GM18505 (cell line): ENCODE measurements around the gene MPPE1.
"Not testable (repeated sequence)": the region's sequence is repeated elsewhere in the genome, so short reads cannot be mapped to it uniquely, and the experiment has no call there.

Source experiments
- ATAC-seq: cut with Tn5 transposase; IDR thresholded peaks from one replicate; pipeline ENCODE4 v1.9.1; 2021; ENCODE audit not compliant: unreplicated experiment
- POLR2A ChIP-seq: IDR thresholded peaks from 4 replicates; pipeline ENCODE4 v1.6.1; 2011; ENCODE audit warnings: borderline replicate concordance; ENCODE audit not compliant: insufficient read depth, insufficient read length; ENCODE audit errors: extremely low read depth

Gene MPPE1

DNA sequence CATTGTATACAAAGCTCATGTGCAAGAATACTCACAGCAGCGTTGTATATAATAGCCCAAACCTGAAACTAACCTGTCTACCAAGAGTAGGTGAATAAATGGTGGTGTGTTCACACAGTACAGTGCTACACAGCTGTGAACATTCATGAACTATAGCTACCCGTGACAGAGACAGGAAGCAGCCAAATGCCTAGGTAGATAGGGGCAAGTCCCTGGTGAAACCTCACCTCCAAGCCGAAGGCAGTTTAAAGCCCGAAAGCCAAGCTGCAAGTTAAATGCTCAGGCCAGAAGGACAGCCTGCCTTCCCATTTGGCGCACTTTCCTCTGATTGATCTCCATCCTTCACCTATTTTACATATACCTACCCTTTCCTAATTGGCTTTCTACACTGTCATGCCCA lies 36.7 kb upstream of the MPPE1 start:
- ATAC-seq, result no peak
- no peak for TF ChIP-seq POLR2A

DNA sequence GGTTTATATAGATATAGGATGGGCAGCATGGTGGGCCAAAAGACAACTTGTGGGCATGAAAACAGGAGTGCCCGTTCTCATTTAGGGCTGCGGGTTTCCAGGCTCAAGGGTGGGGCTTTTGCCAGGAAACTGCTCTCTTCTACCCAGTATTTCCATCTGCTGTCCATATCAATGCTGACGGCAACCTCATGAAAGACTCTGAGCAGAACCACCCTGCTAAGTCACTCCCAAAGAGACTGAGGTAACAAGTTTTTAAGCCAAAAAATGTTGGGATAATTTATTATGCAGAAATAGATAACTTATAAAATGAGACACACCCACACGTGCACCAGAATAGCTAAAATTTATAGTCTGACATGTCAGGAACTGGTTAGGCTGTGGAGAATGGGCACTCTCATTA lies 36.1 kb upstream of the MPPE1 start:
- TF ChIP-seq POLR2A, result no peak
- ATAC-seq, result no peak

DNA sequence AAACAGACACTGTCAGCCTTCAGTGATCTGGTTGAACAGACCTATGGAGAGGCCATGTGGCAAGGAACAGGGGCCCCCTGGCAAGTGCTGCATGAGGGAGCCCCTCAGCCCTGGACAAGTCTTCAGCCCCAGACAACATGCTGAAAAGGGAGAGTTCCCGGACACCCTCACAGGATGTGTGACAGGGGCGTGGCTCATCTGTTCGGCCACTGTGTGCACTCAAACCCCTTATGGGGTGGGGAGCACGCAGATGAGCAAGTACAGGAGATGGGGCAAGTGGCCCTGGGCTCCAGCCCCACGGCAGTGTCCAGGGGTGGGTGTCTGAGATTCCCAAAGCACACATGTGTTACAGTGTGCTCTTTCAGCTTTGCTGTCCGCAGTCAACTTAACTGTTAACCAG lies 35.4 kb upstream of the MPPE1 start:
- no peak for TF ChIP-seq POLR2A
- ATAC-seq, result no peak

DNA sequence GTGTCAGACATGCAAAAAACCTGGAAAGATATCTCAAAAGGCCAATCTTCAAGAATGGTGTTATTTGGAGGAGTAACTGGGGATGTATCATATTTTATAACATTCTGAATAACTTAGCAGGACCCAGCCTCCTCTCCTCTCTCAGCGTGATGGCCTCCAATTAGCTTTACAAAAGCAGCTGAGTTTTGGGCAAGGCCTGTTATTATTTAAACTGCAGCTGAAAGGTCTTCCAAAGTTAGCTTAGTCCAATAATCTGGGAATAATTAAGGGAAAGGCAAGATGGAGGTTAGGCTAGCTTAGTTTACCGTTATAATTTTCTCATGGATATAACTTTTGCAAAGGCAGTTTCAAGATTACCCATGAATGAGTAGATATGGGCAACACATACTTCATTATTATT lies 32.8 kb upstream of the MPPE1 start:
- no peak for ATAC-seq
- no peak for TF ChIP-seq POLR2A

DNA sequence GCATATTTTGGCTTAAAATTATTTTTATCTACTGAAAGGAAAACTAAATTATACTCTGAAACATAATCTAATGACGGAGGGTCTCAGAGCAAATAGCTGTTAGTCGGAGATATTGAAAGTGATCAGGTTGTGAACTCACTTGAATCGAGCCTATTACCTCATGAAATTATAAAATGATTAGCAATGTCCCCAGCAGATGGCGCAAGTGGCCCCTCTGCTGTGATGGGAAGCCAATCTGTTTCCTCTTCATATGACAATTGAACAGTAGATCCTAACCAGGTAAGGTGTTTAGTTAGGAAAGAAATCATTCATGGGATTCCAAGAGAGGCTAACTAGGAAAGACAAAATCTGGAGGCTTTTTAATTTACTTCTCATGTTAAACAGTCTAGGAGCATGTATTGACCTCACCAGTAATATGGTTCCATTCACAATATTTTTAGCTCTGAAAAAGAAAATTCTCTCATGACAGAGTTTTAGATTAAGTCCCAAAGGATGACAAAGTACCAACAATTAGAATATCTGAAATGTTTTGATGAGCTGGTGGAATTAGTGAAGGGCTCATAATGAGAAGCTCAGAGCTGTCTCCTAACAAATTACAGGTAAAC lies 29.9 kb upstream of the MPPE1 start:
- ATAC-seq, result no peak
- no peak for TF ChIP-seq POLR2A

DNA sequence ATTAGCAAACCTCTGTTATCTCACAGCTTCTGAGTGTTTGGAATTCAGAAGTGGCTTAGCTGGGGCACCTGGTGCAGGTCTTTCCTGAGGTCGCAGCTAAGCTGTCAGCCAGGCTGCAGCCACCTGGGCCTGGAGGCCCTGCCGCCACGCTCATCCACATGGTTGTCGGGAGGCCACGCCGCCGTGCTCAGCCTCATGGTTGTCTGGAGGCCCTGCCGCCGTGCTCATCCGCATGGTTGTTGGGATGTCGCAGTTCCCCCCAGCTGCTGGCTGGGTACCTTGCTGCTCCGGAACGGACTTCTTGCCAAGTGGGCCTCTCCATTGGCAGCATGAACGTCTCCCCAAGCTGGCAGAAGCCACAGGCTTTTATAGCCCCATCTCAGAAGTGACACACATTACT lies 24.3 kb upstream of the MPPE1 start:
- no peak for TF ChIP-seq POLR2A
- no peak for ATAC-seq

DNA sequence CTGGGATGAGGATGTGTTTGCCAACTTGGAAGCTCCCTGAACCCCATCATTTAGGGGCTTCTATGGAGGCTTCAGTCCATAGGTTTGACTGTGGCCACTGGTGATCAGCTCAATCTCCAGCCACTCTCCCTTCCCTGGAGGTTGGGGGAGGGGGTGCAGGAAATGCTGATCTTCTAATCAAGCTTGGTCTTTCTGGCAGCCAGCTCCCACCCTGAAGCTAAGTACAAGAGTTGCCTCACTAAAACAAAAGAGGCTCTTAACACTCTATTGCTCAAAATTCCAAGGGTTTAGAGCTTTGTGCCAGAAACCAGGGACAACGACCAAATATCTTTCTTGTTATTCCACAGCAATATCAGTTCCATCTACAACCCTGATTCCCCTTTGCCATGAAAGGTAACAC lies 19.4 kb upstream of the MPPE1 start:
- no peak for TF ChIP-seq POLR2A

DNA sequence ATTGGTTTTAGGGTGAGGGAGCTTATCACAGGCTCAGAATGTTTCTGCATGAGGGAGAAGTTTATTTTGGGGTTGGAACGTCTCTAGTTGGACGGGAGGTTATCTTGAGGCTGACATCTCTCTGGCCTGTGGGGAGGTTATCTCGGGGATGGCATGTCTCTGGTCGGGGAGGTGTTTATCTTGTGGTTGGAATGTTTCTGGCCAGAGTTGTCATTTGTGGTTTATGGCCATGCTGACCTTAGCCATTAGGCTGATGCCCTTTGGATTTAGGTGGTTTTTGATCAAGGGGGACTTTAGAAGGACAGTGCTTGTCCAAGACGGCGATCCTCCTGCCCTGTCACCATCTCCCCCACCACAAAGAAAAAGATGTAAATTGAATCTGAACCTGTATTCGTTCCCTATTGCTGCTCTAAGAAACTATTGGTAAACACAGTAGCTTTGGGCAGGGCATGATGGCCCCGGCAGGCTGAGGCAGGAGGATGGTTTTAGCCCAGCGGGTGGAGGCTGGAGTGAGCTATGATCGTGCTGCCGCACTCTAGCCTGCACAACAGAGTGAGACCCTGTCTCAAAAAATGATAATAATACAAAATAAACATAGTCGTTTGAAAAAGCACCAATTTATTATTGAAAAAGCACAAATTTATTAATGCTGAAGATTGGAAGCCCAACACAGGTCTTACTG lies 17.8 kb upstream of the MPPE1 start:
- no peak for ATAC-seq
- TF ChIP-seq POLR2A, result no peak

More for the DNA sequence above, 19.4 kb upstream of the MPPE1 start:
- ATAC-seq, result no peak

DNA sequence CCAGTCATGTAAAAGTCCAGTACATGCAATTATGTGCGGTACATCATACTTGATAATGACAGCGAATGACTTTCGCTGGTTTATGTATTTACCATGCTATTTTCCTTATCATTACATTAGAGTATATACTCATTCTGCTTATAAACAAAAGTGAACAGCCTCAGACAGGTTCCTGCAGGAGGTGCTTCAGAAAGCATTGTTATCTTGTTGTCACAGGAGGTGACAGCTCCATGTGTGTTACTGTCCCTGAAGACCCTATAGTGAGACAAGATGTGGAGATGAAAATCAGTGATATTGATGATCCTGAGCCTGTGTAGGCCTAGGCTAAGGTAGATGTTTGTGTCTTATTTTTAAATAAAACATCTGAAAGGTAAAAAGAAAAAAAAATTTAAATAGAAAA lies 15.3 kb upstream of the MPPE1 start:
- ATAC-seq, result no peak
- no peak for TF ChIP-seq POLR2A

DNA sequence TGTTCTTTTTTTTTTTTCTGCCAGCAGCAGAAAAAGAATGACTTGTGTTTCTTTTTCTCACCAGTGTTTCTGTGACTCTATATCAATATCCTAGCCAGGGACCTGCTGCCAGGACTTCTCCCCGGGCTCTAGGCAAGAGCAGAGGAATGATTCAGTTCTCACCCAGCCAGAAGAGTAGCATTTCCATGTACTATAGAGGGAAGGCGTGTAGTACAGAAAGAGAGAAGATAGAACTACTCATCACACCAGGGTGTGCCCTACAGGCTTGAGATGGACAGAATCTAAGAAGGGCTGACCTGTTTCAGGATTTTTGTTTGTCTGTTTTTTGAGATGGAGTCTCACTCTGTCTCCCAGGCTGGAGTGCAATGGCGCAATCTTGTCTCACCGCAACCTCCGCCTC lies 11.4 kb upstream of the MPPE1 start:
- ATAC-seq, result not testable (repeated sequence)

DNA sequence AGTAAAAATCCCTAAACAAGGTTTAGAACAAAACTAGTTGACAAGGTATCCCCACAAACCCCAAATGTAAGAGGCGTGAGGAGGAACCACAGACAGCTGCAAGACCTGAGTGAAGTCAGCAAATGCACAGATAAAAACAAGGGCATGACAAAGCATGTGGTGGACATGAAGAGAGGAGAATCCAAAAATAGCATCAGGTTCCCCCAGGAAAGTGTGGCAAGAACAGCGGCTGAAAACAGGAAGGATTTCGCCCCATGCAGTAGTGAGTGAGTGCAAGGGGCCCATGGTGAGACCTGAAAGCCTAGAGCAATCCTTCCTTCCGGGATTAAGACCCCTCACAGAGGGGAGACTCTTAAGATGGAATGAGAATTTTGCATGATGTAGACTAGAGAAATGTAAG lies 8.8 kb upstream of the MPPE1 start:
- not testable (repeated sequence) for ATAC-seq

DNA sequence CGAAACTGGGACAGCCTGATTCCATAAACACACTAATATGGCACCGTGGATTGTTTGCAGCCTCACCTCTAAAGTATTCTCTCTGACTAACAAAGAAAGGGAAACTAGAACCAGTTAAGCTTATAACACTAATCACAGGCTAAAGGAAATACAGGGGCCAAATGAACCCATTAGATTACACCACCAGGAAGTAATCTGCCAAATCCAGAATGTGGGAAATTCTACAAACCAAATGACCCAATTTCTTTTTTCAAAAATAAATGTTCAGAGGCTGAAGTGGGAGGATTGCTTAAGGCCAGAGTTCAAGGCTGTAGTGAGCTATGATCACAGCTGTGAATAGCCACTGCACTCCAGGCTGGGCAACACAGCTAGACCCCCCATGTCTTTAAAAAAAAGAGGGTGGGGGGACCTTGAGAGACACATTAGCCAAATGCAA lies 1.5 kb upstream of the MPPE1 start:
- TF ChIP-seq POLR2A, result no peak
- no peak for ATAC-seq

DNA sequence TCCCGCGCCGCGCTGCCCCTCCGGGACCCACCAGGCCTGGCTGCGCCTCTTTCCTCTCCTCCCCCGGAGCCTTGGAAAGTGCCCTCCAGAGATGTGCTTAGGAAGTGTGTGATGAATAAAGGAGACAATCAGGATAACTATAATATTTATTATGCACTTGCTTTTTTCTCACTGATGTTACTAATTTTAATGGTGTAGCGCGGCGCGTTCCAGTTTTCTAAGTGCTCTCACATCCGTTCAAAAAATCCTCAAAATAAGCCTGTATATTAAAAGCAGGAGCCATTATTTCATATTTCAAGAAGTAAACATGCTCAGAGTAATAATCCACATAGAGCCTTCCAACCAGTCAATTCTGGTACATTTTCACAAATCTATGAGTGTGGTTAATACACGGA lies 941 bp upstream of the MPPE1 start:
- peak; percentile 2 for ATAC-seq
- TF ChIP-seq POLR2A, result no peak

DNA sequence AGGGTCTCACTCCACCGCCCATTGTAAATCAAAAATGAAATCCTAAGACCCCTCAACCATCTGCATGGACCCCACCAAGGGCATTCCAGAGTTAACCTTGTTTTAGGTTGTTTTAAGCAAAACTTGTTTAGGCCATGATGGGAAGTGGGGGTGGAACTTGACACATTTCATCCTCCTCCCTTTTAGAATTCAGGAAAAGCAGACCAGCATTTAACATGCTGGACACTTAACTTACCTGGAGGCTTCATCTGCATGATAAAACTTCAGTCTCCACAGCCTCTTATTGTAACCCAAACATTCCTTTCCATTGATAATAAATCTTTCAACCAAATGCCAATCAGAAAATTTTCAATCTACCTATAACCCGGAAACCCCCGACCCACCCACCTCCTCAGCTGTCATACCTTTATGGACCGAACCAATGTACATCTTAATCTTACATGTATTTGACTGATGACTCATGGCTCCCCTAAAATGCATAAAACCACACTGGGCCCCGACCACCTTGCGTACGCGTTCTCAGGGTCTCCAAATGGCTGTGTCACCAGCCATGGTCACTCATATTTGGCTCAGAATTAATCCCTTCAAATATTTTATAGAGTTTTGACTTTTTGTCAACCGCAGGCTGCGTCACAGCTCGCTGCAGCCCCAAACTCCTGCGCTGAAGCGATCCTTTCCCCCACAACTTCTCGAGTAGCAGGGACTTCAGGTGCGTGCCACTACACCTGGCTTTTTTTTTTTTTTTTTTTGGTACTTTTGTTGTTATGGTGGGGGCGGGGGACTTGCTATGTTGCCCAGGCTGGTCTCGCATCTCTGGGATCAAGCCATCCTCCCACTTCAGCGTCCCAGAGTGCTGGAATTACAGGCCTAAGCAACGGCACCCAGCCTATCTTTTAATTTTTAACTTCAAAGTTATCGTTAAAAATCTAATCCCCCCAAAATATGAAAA lies 917 bp downstream of the MPPE1 start:
- ATAC-seq, result no peak
- no peak for TF ChIP-seq POLR2A

DNA sequence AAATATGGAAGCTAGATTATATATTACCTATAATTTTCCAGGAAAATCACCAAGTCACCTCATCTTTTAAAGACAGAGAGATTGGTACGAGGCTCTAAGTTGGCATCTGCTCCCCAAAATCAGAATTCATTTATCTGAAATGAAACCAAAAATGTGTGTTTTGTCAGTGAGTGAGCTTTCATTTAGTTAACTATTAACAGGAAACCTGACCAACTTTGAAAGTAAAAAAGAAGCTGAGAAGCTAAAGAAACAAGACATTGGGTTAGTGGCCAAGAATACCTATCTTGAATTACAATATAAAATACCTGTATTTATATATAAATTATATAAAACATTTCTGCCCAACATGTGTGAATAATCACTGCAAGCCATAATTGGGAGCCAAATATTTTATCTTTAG lies 1.9 kb downstream of the MPPE1 start:
- ATAC-seq, result no peak
- no peak for TF ChIP-seq POLR2A

DNA sequence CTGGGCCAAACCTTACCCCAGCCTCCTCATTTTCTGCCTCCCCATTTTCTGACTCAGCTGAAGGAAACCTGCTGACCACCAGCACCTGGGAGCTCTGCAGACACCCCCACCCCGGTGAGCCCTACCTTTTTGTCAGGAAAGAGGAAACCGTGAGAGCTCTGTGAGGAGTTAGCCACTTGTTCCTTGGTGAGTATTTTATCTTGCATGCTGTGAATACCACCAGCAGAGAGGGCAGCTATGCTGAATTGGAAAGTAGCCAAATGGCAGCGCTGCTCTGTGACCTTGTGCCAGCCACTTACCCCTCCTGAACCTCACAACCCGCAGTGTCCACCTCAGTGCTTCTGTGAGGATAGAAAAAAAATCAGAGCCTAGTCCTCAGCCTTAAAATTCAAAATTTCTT lies 2.5 kb downstream of the MPPE1 start:
- no peak for TF ChIP-seq POLR2A
- no peak for ATAC-seq
